Measurements from ENCODE around the gene HOXA3. TPM values are rescaled to one million over a fixed set of nuclear protein-coding genes. Genes with fewer than 3 reads are reported as not detected.

HOXA3 gene
- total RNA-seq, 2 donors from 2014 or later: not detected

GRCh38 chr7:27106901-27107240 is 45.5 kb downstream of the HOXA3 start:
- peaks cover 4% of the 10 kb centered on the region for H3K9me3 ChIP-seq (ENCODE audit: control insufficient read depth, low read length)
- Mint-ChIP-seq H3K4me3 (no peak overlapping the region), H3K4me1 (peaks cover 18% of the 10 kb centered on the region), H3K27me3 (ENCODE audit: insufficient read depth) (peaks cover 100% of the 10 kb centered on the region), H3K36me3 (ENCODE audit: low read depth) (no peaks in the 10 kb centered on the region), H3K9me3 (peaks cover 2% of the 10 kb centered on the region), H3K27ac (no peak overlapping the region)
- no peak for DNase-seq
- H3K4me3 ChIP-seq (ENCODE audit: low read length): no peak overlapping the region
- TF ChIP-seq, protein P1, sequence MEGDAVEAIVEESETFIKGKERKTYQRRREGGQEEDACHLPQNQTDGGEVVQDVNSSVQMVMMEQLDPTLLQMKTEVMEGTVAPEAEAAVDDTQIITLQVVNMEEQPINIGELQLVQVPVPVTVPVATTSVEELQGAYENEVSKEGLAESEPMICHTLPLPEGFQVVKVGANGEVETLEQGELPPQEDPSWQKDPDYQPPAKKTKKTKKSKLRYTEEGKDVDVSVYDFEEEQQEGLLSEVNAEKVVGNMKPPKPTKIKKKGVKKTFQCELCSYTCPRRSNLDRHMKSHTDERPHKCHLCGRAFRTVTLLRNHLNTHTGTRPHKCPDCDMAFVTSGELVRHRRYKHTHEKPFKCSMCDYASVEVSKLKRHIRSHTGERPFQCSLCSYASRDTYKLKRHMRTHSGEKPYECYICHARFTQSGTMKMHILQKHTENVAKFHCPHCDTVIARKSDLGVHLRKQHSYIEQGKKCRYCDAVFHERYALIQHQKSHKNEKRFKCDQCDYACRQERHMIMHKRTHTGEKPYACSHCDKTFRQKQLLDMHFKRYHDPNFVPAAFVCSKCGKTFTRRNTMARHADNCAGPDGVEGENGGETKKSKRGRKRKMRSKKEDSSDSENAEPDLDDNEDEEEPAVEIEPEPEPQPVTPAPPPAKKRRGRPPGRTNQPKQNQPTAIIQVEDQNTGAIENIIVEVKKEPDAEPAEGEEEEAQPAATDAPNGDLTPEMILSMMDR (conservative IDR thresholded peaks at IDR 0.05): no peak
- H3K27me3 ChIP-seq (ENCODE audit: control insufficient read depth, insufficient read depth, low read length, poor library complexity, severe bottlenecking): peaks cover 100% of the 10 kb centered on the region
- no peaks in the 10 kb centered on the region for H3K36me3 ChIP-seq (ENCODE audit: control insufficient read depth, insufficient read depth, low read length)
- peaks cover 4% of the 10 kb centered on the region for H3K4me1 ChIP-seq (ENCODE audit: control insufficient read depth, insufficient read depth, low read length)
- H3K9ac ChIP-seq (ENCODE audit: extremely low read depth, low read length, poor library complexity, severe bottlenecking): no peak overlapping the region
- WGBS, 2 experiments (ENCODE audit: insufficient coverage in 1 of 2, insufficient read length in 1 of 2): 6 to 7% methylated on average over 3 to 14 of the region's 14 CpGs
- H3K27ac ChIP-seq (ENCODE audit: low read depth, low read length): peak overlapping the region; percentile 77

DNA sequence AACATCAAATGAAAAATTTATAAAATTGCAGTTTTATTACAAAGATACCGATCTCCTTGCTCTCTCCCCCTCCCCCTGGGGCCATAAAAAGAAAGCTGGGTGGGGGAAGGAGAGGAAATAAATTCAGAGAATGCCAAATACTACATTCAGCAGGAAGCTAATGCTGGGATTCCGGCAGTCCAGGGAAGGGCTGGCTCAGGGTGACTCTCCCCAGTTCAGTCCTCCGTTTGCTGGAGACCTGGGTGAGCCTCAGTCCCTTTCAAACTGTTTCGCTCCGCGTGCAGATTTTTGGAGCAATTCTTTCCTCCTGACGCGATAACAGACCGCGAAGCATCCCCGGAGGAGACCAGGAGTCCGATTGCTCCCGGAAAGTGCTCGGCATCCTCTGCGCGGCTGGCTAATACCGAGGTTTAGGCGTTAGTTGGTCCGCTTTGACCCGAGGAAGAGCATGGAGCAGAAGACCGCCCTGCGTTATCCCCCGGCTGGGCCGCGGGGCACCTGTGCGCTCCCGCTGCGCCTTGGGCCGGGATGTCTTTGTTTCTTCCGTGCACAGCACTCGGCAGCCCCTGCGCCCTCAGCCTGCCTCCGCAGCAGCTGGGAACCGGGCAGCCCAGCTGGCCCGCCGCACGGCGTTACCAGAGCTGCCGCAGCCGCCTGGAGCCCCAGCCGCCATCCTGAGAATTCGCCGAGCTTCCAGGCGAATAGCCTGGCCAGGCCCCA is 46.0 kb downstream of the HOXA3 start:
- WGBS, 2 experiments (ENCODE audit: insufficient coverage in 1 of 2, insufficient read length in 1 of 2): 1 to 2% methylated on average over 24 to 43 of the region's 44 CpGs
- Histone ChIP-seq H3K27me3 (ENCODE audit: control insufficient read depth, insufficient read depth, low read length, poor library complexity, severe bottlenecking) (peaks cover 100% of the 10 kb centered on the region), H3K9ac (ENCODE audit: extremely low read depth, low read length, poor library complexity, severe bottlenecking) (no peak overlapping the region), H3K4me3 (ENCODE audit: low read length) (peak overlapping the region; percentile 34), H3K27ac (ENCODE audit: low read depth, low read length) (peak overlapping the region; percentile 77), H3K4me1 (ENCODE audit: control insufficient read depth, insufficient read depth, low read length) (peaks cover 4% of the 10 kb centered on the region), H3K9me3 (ENCODE audit: control insufficient read depth, low read length) (peaks cover 4% of the 10 kb centered on the region), H3K36me3 (ENCODE audit: control insufficient read depth, insufficient read depth, low read length) (no peaks in the 10 kb centered on the region)
- peaks cover 22% of the 10 kb centered on the region for H3K4me1 Mint-ChIP-seq
- peaks cover 2% of the 10 kb centered on the region for H3K9me3 Mint-ChIP-seq
- peak; percentile 81 for DNase-seq
- peaks cover 100% of the 10 kb centered on the region for H3K27me3 Mint-ChIP-seq (ENCODE audit: insufficient read depth)
- TF ChIP-seq, protein P1 (conservative IDR thresholded peaks at IDR 0.05): no peak
- no peaks in the 10 kb centered on the region for H3K36me3 Mint-ChIP-seq (ENCODE audit: low read depth)
- H3K4me3 Mint-ChIP-seq: no peak overlapping the region
- no peak overlapping the region for H3K27ac Mint-ChIP-seq

DNA sequence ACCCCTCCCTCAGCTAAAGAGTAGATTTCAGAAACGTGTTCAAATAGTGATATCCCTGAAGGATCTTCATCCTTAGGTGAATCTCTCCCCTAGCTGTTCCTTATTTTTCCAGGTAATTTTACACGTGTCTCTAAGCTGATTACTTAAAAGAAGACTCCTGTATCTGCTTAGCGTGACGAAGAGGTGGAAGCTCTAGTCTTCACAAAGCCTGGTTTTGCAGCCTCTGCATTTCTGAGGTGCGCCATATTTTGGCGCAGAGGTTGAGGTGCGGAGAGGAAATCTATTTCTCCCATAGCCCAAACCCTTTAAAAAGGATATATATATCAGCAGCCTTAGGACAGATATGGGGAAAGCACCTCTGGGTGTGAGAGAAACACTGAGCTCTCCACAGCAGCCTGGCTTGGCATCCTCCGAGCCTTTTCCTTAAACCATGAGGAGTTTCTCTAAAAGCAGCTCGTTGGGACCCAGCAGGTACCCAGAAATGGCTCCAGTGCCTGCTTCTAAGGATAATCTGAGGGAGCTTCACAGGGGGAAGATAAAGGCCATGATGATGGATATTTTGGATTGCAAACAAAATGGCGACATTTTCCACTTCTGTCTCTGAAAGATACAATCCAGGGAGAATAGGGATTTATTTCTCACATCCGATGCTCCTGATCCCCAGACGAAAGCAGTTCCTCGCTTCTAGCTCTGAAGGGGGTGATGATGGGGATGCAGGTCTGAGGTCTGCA is 46.9 kb downstream of the HOXA3 start:
- H3K4me1 Mint-ChIP-seq: peaks cover 18% of the 10 kb centered on the region
- 1 to 15% methylated on average over 10 to 13 of the region's 13 CpGs for WGBS, 2 experiments (ENCODE audit: insufficient coverage in 1 of 2, insufficient read length in 1 of 2)
- no peak overlapping the region for H3K9ac ChIP-seq (ENCODE audit: extremely low read depth, low read length, poor library complexity, severe bottlenecking)

More for the DNA sequence above, 46.9 kb downstream of the HOXA3 start:
- TF ChIP-seq, protein P1 (conservative IDR thresholded peaks at IDR 0.05): no peak
- no peak overlapping the region for H3K4me3 ChIP-seq (ENCODE audit: low read length)
- H3K27me3 ChIP-seq (ENCODE audit: control insufficient read depth, insufficient read depth, low read length, poor library complexity, severe bottlenecking): peaks cover 100% of the 10 kb centered on the region
- H3K27me3 Mint-ChIP-seq (ENCODE audit: insufficient read depth): peaks cover 100% of the 10 kb centered on the region
- H3K4me1 ChIP-seq (ENCODE audit: control insufficient read depth, insufficient read depth, low read length): peaks cover 4% of the 10 kb centered on the region
- no peaks in the 10 kb centered on the region for H3K36me3 Mint-ChIP-seq (ENCODE audit: low read depth)
- H3K9me3 ChIP-seq (ENCODE audit: control insufficient read depth, low read length): peaks cover 4% of the 10 kb centered on the region
- H3K36me3 ChIP-seq (ENCODE audit: control insufficient read depth, insufficient read depth, low read length): no peaks in the 10 kb centered on the region
- H3K9me3 Mint-ChIP-seq: peaks cover 2% of the 10 kb centered on the region
- no peak overlapping the region for H3K4me3 Mint-ChIP-seq
- no peak overlapping the region for H3K27ac Mint-ChIP-seq
- no peak for DNase-seq
- H3K27ac ChIP-seq (ENCODE audit: low read depth, low read length): peak overlapping the region; percentile 77
